NCI-H345 treated with DMSO at 0.1 percent for 48 hours (cell line): ENCODE measurements around the gene PCDHB10.
A peak's percentile ranks its signal among the peaks of the same experiment; 100 is the strongest.
"Not testable (repeated sequence)": the region's sequence is repeated elsewhere in the genome, so short reads cannot be mapped to it uniquely, and the experiment has no call there.

Experiments used
- DNase-seq: peaks from one replicate; lab custom pipeline; 2025; ENCODE audit not compliant: unreplicated experiment; lab: John Stamatoyannopoulos, UW

Gene PCDHB10

GRCh38 chr5:141186897-141187512, 5.1 kb upstream of the PCDHB10 start, which contains the start of gene PCDHB9:
Gene PCDHB9, plus strand, starts transcription at chr5:141187161. Its CDS starts 158 bp downstream, at chr5:141187319.
- peak; percentile 70 for DNase-seq

DNA sequence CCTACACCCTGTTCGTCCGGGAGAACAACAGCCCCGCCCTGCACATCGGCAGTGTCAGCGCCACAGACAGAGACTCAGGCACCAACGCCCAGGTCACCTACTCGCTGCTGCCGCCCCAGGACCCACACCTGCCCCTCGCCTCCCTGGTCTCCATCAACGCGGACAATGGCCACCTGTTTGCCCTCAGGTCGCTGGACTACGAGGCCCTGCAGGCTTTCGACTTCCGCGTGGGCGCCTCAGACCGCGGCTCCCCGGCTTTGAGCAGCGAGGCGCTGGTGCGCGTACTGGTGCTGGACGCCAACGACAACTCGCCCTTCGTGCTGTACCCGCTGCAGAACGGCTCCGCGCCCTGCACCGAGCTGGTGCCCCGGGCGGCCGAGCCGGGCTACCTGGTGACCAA, 3.5 kb upstream of the PCDHB10 start:
- DNase-seq = not testable (repeated sequence)

DNA sequence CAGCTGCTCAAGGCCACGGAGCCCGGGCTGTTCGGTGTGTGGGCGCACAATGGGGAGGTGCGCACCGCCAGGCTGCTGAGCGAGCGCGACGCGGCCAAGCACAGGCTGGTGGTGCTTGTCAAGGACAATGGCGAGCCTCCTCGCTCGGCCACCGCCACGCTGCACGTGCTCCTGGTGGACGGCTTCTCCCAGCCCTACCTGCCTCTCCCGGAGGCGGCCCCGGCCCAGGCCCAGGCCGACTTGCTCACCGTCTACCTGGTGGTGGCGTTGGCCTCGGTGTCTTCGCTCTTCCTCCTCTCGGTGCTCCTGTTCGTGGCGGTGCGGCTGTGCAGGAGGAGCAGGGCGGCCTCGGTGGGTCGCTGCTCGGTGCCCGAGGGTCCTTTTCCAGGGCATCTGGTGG, 3.0 kb upstream of the PCDHB10 start:
- DNase-seq = not testable (repeated sequence)

DNA sequence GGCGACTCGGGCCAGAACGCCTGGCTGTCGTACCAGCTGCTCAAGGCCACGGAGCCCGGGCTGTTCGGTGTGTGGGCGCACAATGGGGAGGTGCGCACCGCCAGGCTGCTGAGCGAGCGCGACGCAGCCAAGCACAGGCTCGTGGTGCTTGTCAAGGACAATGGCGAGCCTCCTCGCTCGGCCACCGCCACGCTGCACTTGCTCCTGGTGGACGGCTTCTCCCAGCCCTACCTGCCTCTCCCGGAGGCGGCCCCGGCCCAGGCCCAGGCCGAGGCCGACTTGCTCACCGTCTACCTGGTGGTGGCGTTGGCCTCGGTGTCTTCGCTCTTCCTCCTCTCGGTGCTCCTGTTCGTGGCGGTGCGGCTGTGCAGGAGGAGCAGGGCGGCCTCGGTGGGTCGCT, 2.2 kb downstream of the PCDHB10 start:
- DNase-seq = not testable (repeated sequence)

DNA sequence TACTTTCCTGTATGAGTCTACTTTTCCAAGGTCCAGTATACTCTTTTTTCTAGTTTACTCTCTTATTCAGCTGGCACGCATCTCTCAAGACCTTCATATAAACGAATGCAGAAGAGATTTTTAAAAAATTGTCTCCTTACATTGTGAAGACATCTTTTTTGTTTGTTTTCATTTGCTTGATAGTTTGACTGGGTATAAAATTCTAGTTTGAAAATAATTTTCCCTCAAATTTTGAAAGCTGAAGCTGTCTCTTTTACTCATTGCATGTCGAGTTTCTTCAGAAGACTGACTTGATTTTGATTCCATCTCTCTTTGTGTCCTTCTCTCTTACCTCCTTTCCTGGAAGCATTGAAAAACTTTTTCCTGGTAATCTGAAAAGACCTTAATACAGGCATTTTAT, 4.2 kb downstream of the PCDHB10 start:
- no peak for DNase-seq

DNA sequence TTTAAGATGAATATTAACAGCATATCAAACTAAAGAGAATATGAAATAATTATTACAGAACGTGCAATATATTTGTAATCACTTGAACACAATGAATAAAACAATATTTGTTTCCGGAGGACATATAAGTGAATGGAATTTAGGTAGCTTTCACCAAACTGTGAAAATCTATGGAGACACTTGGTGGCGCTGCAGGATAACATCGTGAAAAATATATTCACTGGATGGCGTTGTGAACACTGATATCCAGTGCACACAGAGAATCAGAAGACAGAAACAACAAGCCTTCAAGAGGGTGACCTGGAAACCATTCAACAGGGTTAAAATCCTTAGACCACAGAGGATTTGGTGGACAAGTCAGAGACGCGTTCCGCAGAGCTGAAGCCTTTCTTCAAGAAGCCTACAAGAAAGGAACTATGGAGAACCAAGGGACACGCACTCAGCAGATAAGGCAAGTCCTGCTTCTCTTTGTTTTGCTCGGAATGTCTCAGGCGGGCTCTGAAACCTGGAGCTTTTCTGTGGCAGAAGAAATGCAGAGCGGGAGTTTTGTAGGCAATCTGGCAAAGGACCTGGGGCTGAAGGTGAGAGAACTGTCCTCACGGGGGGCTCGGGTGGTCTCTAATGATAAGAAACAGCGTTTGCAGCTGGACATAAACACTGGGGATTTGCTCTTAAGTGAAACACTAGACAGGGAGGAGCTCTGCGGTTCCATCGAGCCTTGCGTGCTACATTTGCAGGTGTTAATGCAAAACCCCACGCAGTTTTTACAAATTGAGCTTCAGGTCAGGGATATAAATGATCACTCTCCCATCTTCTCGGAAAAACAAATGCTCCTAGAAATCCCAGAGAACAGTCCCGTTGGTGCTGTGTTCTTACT, 7.4 kb downstream of the PCDHB10 start, which contains the start of gene PCDHB11:
TSS of gene PCDHB11 (plus strand) at position 269 of the 877 bp plus-strand sequence. CDS start at position 417, 148 bp downstream.
- no peak for DNase-seq

DNA sequence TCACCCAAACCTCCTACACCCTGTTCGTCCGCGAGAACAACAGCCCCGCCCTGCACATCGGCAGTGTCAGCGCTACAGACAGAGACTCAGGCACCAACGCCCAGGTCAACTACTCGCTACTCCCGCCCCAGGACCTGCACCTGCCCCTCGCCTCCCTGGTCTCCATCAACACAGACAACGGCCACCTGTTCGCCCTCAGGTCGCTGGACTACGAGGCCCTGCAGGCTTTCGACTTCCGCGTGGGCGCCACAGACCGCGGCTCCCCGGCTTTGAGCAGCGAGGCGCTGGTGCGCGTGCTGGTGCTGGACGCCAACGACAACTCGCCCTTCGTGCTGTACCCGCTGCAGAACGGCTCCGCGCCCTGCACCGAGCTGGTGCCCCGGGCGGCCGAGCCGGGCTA, 9.0 kb downstream of the PCDHB10 start:
- DNase-seq = not testable (repeated sequence)

DNA sequence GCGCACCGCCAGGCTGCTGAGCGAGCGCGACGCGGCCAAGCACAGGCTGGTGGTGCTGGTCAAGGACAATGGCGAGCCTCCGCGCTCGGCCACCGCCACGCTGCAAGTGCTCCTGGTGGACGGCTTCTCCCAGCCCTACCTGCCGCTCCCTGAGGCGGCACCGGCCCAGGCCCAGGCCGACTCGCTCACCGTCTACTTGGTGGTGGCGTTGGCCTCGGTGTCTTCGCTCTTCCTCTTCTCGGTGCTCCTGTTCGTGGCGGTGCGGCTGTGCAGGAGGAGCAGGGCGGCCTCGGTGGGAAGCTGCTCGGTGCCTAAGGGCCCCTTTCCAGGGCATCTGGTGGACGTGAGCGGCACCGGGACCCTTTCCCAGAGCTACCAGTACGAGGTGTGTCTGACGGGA, 9.5 kb downstream of the PCDHB10 start:
- not testable (repeated sequence) for DNase-seq

GRCh38 chr5:141208478-141208877, 16.3 kb downstream of the PCDHB10 start, which contains the start of gene PCDHB12:
Gene PCDHB12, plus strand, starts transcription at chr5:141208719. Its CDS starts 189 bp downstream, at chr5:141208908.
- DNase-seq = no peak

DNA sequence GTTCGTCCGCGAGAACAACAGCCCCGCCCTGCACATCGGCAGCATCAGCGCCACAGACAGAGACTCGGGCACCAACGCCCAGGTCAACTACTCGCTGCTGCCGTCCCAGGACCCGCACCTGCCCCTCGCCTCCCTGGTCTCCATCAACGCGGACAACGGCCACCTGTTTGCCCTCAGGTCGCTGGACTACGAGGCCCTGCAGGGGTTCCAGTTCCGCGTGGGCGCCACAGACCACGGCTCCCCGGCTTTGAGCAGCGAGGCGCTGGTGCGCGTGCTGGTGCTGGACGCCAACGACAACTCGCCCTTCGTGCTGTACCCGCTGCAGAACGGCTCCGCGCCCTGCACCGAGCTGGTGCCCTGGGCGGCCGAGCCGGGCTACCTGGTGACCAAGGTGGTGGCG, 18.1 kb downstream of the PCDHB10 start:
- DNase-seq = not testable (repeated sequence)

DNA sequence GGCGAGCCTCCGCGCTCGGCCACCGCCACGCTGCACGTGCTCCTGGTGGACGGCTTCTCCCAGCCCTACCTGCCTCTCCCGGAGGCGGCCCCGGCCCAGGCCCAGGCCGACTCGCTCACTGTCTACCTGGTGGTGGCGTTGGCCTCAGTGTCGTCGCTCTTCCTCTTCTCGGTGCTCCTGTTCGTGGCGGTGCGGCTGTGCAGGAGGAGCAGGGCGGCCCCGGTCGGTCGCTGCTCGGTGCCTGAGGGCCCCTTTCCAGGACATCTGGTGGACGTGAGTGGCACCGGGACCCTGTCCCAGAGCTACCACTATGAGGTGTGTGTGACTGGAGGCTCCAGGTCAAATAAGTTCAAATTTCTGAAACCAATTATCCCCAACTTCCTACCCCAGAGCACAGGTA, 18.7 kb downstream of the PCDHB10 start:
- DNase-seq = not testable (repeated sequence)

- not testable (repeated sequence) for DNase-seq
Observed at GRCh38 chr5:141213656-141214339, 21.6 kb downstream of the PCDHB10 start, which contains the start of gene PCDHB13. Gene PCDHB13, plus strand, starts transcription at chr5:141213919. Its CDS starts 205 bp downstream, at chr5:141214124.

- not testable (repeated sequence) for DNase-seq
Observed at GRCh38 chr5:141214583-141214982, 22.4 kb downstream of the PCDHB10 start.

DNA sequence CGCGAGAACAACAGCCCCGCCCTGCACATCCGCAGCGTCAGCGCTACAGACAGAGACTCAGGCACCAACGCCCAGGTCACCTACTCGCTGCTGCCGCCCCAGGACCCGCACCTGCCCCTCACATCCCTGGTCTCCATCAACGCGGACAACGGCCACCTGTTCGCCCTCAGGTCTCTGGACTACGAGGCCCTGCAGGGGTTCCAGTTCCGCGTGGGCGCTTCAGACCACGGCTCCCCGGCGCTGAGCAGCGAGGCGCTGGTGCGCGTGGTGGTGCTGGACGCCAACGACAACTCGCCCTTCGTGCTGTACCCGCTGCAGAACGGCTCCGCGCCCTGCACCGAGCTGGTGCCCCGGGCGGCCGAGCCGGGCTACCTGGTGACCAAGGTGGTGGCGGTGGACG, 23.4 kb downstream of the PCDHB10 start:
- DNase-seq = not testable (repeated sequence)

DNA sequence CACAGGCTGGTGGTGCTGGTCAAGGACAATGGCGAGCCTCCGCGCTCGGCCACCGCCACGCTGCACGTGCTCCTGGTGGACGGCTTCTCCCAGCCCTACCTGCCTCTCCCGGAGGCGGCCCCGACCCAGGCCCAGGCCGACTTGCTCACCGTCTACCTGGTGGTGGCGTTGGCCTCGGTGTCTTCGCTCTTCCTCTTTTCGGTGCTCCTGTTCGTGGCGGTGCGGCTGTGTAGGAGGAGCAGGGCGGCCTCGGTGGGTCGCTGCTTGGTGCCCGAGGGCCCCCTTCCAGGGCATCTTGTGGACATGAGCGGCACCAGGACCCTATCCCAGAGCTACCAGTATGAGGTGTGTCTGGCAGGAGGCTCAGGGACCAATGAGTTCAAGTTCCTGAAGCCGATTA, 23.9 kb downstream of the PCDHB10 start:
- DNase-seq = not testable (repeated sequence)

- DNase-seq = no peak
Observed at GRCh38 chr5:141223112-141223783, 31.1 kb downstream of the PCDHB10 start, which contains the start of gene PCDHB14. Gene PCDHB14, plus strand, starts transcription at chr5:141223343. Its CDS starts 163 bp downstream, at chr5:141223506.

GRCh38 chr5:141224844-141225243, 32.7 kb downstream of the PCDHB10 start:
- not testable (repeated sequence) for DNase-seq

DNA sequence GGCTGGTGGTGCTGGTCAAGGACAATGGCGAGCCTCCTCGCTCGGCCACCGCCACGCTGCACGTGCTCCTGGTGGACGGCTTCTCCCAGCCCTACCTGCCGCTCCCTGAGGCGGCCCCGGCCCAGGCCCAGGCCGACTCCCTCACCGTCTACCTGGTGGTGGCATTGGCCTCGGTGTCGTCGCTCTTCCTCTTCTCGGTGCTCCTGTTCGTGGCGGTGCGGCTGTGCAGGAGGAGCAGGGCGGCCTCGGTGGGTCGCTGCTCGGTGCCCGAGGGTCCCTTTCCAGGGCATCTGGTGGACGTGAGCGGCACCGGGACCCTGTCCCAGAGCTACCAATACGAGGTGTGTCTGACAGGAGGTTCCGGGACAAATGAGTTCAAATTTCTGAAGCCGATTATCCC, 33.3 kb downstream of the PCDHB10 start:
- not testable (repeated sequence) for DNase-seq

GRCh38 chr5:141234109-141234667, 42.0 kb downstream of the PCDHB10 start:
- no peak for DNase-seq

GRCh38 chr5:141235922-141236321, 43.8 kb downstream of the PCDHB10 start:
- DNase-seq = not testable (repeated sequence)
